Spleen (tissue), 7 donors: Measurements from ENCODE around the gene PHPT1.

Source experiments
- CTCF ChIP-seq, 11 experiments: fragments of 200-600 bp in 7 of 11; fragments of 450-650 bp in 4 of 11; sonication (generic) in 4 of 11; IDR thresholded peaks in 8 of 11; conservative IDR thresholded peaks in 3 of 11; 1 replicate in 7 of 11; 2 replicates in 4 of 11; pipeline versions ENCODE4 v1.4.0 to v1.8.0; 2016 to 2021; ENCODE audit warnings: antibody characterized with exemption in 11 of 11, inconsistent platforms in 4 of 11, mild to moderate bottlenecking in 1 of 11
- POLR2A ChIP-seq, 3 donors: fragments of 450-650 bp; IDR thresholded peaks; one replicate each; pipeline ENCODE4 v1.5.1; 2017; ENCODE audit warnings: antibody characterized with exemption in 3 of 3, mild to moderate bottlenecking in 1 of 3
- POLR2AphosphoS5 ChIP-seq, 3 donors: sonication (generic); formaldehyde crosslinking; IDR thresholded peaks; one replicate each; pipeline ENCODE4 v1.5.1; 2017; ENCODE audit warnings: antibody characterized with exemption in 3 of 3
- donor health status: DM: no; HTN: no; CAD: no; lungs with moderate emphysema.
- donor health status: DM: no; HTN: no; CAD: no.
- donor health status: DM: no; HTN: no; CAD: no.

DNA sequence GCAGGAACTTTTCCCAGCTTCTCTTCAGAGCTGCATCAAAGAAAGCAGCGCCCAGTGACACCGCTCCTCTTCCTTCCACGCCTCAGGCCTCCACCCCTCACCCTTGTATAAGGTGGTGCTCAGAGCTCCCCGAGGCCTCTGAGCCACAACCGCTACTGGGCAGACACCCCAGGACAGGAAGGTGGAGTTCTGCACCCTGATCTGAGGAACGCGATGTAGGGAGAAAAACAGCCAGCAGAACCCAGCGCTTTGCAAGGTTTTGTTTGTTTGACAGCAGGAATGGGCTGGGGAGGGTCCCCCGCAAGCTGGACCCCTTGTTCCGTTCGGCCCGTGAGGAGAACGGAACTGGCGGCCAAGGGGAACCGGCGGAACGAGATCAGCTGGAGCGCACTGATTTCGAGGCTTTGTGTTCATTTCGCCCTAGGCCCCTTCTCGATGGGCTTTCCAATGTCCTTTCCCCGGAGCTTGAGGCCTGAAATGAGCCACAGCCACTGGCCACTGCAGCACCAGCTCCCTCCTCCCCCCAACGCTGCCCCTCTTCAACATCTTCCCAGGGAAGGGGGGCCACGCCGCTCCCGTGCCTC is 12.8 kb downstream of the PHPT1 start:
- TF ChIP-seq CTCF (IDR thresholded peaks at IDR 0.05 in 8 of 11, conservative IDR thresholded peaks at IDR 0.05 in 3 of 11) (no peak), POLR2A (IDR thresholded peaks at IDR 0.05) (no peak), POLR2AphosphoS5 (IDR thresholded peaks at IDR 0.05) (peak in 1 of 3 donors; percentile 9)
